GM18498 (cell line): ENCODE data around the gene OR2T29.
"Not testable (repeated sequence)": the region's sequence is repeated elsewhere in the genome, so short reads cannot be mapped to it uniquely, and the experiment has no call there.

Source experiments
- ATAC-seq: cut with Tn5 transposase; IDR thresholded peaks from one replicate; pipeline ENCODE4 v1.9.1; 2021; ENCODE audit warnings: mild to moderate bottlenecking, moderate library complexity; ENCODE audit not compliant: unreplicated experiment

Gene OR2T29, protein sequence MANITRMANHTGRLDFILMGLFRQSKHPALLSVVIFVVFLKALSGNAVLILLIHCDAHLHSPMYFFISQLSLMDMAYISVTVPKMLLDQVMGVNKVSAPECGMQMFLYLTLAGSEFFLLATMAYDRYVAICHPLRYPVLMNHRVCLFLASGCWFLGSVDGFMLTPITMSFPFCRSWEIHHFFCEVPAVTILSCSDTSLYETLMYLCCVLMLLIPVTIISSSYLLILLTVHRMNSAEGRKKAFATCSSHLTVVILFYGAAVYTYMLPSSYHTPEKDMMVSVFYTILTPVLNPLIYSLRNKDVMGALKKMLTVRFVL

DNA sequence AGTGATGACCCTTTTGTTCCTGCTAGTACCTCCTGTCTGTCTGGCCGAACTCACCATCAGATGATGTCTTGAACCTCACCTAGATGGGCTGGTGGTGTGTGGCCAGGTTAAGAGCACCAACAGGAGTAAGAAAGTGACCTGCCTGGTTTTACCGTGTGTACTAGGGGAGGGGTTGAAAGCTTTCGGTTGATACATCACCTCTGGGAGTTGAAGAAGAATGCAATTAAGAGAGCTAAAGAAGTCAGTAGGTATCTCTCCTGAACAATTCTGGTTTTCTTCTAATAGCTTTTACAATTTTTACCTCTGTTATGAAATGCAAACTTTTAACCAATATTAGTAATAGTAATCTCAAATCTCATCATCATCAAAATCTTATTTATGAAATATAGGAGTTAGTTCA lies at the start of gene OR2T29:
Gene OR2T29 (minus strand): TSS at position 101 of the 400 bp plus-strand sequence. CDS start 3,281 bp downstream, outside the sequence.
- not testable (repeated sequence) for ATAC-seq

DNA sequence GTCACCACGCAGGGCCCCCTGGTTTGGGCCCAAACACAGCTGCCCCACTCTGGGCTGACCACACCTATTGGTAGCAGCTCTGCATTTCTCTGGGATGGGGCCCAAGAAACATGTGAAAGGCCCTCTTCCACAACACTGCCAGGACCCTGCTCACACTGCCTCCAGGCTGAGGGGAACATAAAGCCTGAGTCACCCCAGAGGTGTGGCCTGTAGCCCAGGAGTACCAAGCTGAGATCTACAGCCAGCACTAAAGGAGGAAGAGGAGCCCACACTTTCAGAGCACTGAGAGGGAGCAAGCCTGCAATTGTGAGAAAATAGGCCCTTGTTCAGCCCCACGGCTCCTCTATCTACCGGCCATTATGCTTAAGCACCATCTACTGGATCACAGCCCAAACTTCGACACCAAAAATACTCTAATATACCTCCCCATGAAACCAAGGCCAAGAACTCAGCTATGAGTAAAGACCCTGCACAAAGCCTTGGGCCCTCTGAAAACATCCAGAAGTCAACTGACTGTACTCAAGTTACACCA lies 49.4 kb upstream of the OR2T29 start:
- no peak for ATAC-seq

DNA sequence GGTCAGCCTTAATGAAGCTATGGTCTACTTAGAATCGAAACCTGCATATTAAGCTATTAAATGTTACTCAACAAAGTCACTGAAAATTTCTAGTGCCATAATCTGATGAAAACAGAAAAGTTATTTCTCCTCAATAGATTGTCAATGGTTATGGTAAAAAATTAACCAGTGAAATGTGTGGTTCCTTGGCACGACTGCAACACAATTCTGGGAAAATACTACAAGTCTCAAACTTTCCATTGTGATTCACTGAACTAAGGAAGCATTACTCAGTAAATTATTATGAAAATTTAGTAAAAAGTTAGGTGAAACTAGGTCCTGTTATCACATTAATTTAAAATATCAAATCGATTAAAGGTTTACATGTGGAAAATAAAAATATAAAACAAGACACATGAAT lies 47.7 kb upstream of the OR2T29 start:
- ATAC-seq, result no peak

DNA sequence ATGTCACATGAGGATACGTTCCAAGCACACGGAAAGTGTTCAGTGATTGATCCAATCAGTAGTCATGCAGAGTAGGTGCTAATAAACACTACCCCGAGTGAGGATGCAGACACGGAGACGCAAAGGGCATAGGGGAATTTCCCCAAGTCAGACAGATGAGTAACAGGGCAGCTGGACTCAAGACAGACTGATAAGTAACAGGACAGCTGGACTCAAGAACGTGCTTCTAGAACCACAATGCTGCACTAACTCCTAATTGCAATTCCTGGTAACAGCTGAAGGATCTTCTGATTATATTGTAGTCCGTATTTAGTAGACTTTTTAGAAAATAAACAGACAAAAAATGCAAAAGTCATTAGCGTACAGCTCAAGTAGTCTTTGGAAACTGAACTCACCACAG lies 36.8 kb upstream of the OR2T29 start:
- no peak for ATAC-seq

DNA sequence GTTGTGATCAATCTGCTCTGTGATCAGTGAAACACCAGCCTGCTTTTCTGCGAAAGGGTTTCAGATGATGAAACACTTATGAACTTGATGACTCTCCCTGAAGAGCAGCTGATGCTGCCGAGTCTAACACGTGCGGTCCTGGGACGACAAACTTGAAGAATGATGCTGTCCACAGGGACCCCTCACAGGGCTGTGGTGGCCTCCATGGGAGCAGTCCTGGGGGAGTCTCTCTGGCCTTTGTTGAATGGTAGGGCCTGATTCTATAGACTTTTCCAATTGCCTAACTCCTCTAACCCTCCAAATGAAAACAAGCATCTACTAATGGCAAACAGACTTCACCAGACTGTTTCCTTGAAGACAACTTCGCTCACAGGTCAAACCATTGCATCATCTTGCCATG lies 35.0 kb upstream of the OR2T29 start, which contains the start of gene OR2T10:
Gene OR2T10 (minus strand): TSS at position 112 of the 400 bp plus-strand sequence. CDS start 3,932 bp downstream, outside the sequence.
- ATAC-seq, result no peak

DNA sequence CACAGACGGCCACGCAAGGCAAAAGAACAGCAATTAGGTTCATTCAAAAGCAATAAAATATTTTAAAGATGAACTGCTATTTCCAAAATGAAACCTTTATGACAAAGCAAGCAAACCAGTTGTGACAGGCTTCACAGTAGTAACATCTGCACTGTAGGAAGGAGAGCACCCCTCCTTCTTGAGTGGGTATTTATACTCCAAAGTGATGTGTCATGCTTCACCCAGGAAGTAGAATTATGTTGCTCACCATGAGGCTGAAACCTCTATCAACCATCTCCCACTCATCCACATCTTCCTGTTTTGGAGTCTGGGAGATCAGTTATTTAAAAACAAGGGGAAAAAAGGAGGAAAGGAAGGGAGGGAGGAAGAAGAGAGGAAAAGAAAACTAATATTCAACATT lies 34.0 kb upstream of the OR2T29 start:
- no peak for ATAC-seq

DNA sequence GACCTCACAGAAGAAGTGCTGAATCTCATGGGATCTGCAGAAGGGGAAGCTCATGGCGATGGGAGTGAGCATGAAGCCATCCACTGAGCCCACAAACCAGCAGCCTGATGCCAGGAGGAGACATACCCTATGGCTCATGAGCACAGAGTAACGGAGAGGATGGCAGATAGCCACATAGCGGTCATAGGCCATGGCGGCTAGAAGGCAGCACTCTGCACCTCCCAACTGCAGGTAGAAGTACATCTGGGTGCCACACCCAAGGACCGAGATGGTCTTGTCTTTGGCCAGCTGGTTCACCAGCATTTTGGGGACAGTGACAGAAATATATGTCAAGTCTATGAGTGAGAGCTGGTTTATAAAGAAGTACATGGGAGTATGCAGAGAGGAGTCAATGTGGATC lies 30.7 kb upstream of the OR2T29 start:
- ATAC-seq, result no peak

DNA sequence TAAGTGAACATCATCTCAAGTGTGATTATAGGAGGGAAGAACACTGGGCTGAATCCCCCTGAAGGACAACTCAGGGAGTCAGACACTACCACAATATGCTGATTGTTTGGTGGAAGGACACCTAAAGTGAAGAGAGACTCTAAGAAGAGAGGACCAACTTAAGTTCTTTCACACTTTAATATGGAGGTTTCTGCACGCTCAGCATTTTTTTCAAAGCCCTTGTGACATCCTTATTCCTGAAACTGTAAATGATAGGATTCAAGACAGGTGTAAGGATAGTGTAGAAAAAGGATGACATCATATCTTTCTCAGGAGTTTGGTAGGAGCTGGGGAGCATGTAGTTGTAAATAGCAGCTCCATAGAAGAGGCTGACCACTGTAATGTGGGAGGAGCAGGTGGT lies 30.1 kb upstream of the OR2T29 start:
- no peak for ATAC-seq

DNA sequence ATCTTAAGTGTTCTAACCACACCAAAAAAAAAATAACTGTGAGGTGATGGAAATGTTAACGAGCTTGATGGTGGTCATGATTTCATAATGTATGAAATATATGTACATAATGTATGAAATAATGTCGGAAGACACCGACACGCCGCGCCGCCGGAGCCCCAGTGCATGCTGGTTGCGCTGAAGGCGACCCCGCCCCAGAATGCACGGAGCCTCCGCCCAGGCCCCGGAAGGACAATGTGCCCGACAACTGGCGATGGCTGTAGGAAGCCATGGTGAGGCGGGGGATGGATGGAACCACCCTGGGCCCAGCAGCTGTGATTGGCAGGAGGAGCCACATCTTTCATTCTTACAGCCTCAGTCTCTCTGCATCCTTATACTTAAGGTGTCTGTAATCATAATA lies 27.5 kb upstream of the OR2T29 start:
- ATAC-seq, result no peak

DNA sequence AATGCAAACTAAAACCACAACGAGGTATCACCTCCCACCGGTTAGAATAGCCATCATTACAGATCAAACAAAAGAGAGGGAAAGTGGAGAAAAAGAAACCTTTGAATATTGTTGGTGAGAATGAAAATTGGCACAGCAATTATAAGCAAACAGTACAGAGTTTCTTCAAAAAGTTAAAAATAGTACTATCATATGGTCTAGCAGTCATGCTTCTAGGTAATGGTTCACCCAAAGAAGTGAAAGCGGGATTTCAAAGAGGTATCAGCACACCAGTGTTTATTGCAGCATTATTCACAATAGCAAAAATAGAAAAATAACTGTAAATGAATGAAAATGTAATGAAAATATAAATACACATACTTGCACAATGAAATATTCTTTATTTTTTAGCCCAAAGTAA lies 26.8 kb upstream of the OR2T29 start:
- no peak for ATAC-seq

DNA sequence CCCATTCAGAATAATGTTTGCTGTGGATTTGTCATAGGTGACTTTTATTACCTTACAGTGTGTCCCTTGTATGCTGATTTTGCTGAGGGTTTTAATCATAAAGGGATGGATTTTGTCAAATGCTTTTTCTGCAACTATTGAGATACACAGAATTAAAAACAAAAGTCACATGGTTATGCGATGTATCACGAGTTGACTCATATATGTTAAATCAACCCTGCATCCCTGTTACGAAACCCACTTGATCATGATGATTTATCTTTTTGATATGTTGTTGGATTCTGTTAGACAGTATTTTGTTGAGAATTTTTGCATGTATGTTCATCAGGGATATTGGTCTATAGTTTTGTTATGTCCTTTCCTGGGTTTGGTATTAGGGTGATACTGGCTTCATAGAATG lies 22.7 kb upstream of the OR2T29 start:
- ATAC-seq, result no peak

DNA sequence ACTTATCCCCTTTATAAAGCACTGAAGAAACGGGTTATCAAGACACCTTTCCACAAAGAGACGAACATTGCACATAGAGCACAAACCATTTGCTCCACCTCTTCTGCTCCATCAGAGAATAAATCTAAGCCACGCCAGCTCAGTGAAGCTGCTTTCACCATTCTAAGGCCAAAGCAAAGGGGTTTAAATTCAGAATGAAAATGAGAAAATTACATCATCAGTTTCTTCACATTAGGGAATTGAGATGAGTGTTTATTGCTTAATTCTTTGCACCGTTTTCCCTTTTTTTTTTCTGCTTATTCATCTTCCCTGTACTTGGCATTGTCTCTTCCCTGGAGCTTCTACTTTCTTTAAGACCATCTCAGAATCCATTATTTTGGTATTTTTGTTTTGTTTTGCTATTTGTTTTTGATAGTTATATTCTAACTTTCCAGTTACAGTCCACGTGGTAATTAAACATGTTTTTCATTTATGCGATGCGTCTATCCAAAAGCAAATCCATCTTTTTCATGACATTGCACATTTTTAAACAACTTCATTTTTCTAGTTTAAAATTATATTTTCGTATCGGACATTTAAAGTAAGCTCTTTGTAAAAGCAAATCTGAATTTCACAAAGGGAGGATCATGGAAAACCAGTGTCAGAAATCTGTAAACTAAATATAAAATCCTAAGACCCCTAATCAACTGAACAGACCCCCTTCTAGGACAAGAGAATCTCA lies 13.8 kb upstream of the OR2T29 start:
- no peak for ATAC-seq

DNA sequence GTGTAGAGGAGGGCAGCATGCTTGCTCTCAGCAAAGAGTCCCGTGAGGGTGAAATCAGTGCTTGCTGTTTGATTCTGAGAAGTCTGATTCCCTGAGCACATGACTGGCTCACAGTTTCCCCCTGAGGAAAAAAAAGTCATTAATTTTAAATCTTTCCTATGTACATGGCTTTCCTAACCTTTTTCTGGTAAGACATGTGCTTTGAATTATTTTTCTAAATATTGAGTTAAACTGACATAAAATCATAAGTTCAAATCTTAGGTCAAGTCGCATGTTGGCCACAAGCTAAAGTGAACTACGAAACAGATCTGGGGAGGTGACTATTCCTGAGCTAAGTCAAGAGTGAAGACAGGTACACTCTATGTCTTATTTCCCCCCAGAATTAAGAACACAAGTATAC lies 12.1 kb upstream of the OR2T29 start, which contains the start of gene OR2T34:
Gene OR2T34 (minus strand): TSS at position 101 of the 400 bp plus-strand sequence. CDS start 0 bp downstream, at position 101.
- not testable (repeated sequence) for ATAC-seq

DNA sequence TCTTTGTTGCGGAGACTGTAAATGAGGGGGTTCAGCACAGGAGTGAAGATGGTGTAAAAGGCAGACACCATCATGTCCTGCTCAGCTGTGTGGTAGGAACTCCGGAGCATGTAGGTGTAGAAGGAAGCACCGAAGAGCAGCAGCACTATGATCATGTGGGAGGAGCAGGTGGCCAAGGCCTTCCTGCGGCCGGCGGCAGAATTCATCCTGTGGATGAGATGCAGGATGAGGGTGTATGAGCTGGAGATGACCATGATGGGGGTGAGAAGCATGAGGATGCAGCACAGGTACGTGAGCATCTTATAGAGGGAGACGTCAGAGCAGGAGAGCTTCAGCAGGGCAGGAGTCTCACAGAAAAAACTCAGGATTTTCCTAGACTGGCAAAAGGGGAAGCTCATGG lies 11.3 kb upstream of the OR2T29 start:
- not testable (repeated sequence) for ATAC-seq

DNA sequence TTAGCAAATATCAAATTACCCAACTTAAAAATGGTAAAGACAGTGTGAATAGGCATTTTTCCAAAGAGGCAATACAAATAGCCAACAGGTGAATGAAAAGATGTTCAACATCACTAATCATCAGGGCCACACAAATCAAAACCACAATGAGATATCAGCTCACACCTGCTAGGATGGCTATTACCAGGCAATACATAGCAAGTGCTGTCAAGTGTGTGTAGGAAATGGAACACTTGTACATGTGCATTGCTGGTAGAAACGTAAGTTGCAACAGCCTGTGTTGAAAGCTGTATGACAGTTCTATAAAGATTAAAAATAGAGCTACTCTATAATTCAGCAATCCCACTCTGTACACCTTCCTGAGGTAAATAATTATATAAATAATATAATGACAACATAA lies 9.5 kb upstream of the OR2T29 start:
- peak; percentile 84 for ATAC-seq

DNA sequence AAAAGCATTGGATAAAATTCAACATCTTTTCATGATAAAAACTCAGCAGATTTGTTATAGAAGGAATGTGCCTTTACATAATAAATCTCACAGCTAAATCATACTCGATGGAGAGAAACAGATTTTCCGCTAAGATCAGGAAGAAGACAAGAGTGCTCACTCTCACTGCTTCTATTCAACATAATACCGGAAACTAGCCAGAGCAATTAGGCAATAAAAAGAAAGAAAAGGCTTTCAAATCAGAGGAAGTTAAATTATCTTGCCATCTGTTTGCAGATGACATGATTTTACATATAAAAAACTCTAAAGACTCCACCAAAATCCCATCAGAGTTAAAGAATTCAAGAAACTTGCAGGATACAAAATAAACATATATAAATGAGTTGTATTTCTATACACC lies 8.2 kb upstream of the OR2T29 start:
- ATAC-seq, result not testable (repeated sequence)

DNA sequence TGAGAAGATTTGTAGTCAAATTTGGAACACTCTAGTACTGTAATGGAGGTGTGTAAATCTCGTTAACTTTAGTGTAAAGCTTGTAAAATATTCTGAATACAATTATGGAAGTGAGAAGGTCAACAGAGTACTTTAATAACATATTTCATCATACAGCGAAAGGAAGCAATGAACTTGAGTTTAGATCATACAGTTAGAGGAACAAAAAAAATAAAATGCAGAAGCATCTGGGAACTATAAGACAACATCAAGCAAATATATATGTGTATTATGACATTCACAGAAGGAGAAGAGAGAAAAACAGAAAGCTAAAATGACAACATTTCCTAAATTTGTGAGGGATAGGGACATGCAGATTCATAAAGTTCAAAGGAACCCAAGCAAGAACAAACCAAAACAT lies 6.5 kb upstream of the OR2T29 start:
- ATAC-seq, result not testable (repeated sequence)

DNA sequence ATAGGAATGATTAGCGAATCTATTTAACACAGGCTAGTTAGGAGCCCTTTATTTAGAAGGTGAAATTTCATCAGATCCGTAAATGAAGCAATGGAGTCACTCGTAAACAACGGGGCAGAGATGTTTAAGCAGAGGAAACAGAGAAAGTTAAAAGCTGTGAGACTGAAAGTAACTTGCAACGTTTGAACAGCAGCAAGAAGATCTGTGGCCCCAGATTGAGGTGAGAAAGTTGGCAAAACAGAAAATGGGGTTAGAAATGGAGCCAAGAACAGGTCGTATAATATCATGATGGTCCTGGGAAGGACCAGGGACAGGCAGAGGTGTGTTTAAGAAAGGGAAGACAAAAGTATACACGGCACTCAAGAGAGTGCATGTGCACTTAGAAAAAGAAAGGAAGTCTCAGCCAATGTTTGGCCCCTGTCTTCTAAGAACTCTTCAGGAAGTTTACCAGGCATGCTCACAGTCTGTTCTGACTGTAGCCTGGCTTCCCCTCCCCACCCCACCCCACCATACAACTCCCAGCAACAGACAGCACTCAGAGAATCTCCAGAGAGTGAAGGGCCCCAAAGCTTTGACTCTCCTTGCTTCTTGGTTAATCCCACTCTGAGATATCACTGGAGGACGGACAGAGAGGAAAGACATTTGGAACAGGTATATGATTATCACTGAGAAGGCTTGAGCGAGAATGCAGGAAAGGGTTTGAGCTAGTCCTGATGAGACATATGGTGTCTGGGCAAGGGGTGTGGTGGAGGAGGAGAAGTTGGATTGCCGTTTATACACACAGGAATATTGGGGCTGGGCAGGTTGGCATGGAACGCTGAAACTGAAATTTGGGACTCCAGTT lies 3.2 kb upstream of the OR2T29 start:
- ATAC-seq, result peak; percentile 79

DNA sequence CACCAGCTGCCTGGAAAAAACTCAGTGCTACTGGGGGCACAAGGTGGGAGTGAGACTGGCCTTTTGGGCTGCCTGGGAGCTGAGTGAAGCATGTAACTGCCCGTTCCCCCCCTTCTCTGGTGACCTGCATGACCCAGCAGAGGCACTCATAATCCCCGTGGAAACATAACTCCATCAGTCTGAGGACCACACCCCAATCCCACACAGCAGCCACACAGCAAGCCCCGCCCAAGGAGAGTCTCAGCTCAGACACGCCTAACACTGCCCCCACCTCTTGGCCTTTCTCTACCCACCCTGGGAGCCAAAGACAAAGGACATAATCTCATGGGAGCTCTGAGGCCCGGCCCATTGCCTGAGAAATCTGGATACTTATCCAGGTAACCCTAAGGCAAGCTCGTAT lies 11.5 kb downstream of the OR2T29 start:
- ATAC-seq, result not testable (repeated sequence)

DNA sequence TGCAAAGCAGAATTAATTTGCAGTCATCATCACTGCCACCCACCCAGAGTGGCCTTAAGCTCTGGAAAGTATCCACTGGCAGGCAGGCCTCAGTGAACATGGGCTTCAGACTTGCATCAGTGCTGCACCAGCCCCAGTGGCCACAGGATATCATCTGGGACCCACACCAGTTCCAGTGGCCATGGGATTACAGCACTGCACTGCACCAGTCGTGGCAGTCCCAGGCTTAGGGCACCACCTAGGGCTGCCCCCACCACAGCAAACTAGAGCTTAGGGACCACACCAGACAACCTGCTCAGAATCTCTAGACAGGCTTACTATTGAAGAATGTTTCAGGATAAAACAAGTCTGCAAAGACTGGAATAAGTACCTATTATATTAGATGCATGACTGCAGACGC lies 15.2 kb downstream of the OR2T29 start:
- not testable (repeated sequence) for ATAC-seq

DNA sequence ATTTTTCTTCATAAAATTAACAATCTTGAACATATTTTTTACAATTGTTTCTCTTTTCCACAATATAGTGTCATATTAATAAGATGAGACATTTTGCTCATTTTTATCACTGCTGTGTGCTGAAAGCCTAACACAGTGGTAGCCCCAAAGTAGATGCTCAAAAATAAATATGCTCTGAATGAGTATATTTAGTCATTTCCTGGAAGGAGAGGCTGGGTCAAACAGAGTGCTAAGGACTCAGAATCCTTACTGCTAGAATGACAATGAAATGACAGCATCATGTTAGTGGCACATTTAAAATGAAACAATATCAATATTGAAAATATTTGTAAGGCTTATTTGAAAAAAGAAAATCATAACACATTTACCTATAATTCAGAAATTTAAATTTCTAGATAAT lies 25.1 kb downstream of the OR2T29 start:
- ATAC-seq, result not testable (repeated sequence)
